ENCODE results near the gene TSPAN8.
"Not testable (repeated sequence)": the region's sequence is repeated elsewhere in the genome, so short reads cannot be mapped to it uniquely, and the experiment has no call there.

The TSPAN8 gene

GRCh38 chr12:71135812-71136176 lies 22.0 kb downstream of the TSPAN8 start:
- ATAC-seq (replicated peaks; ENCODE audit: extremely low read depth, poor library complexity, severe bottlenecking) (no peak), DNase-seq (ENCODE audit: low spot score in 2 of 2) (no peak)
- peaks cover 7% of the 10 kb centered on the region for H3K9me3 Mint-ChIP-seq
- H3K4me1 Mint-ChIP-seq: no peaks in the 10 kb centered on the region
- H3K4me3 Mint-ChIP-seq: no peak overlapping the region
- no peaks in the 10 kb centered on the region for H3K27me3 Mint-ChIP-seq
- H3K27ac Mint-ChIP-seq (ENCODE audit: low read depth): no peak overlapping the region
- no peaks in the 10 kb centered on the region for H3K36me3 Mint-ChIP-seq (ENCODE audit: insufficient read depth)

- no peaks in the 10 kb centered on the region for H3K27me3 Mint-ChIP-seq
- H3K36me3 Mint-ChIP-seq (ENCODE audit: insufficient read depth): no peaks in the 10 kb centered on the region
- no peak overlapping the region for H3K27ac Mint-ChIP-seq (ENCODE audit: low read depth)
- no peak for ATAC-seq (replicated peaks; ENCODE audit: extremely low read depth, poor library complexity, severe bottlenecking)
- H3K4me1 Mint-ChIP-seq: no peaks in the 10 kb centered on the region
- no peak overlapping the region for H3K4me3 Mint-ChIP-seq
- DNase-seq (ENCODE audit: low spot score in 2 of 2): no peak
- H3K9me3 Mint-ChIP-seq: peaks cover 7% of the 10 kb centered on the region
Measured at GRCh38 chr12:71135077-71135811, 22.6 kb downstream of the TSPAN8 start.

GRCh38 chr12:71134405-71134804 lies 23.4 kb downstream of the TSPAN8 start:
- Mint-ChIP-seq H3K27me3 (no peaks in the 10 kb centered on the region), H3K4me3 (no peak overlapping the region), H3K9me3 (peaks cover 7% of the 10 kb centered on the region), H3K36me3 (ENCODE audit: insufficient read depth) (no peaks in the 10 kb centered on the region), H3K27ac (ENCODE audit: low read depth) (no peak overlapping the region), H3K4me1 (no peaks in the 10 kb centered on the region)
- no peak for ATAC-seq (replicated peaks; ENCODE audit: extremely low read depth, poor library complexity, severe bottlenecking)
- DNase-seq (ENCODE audit: low spot score in 2 of 2): no peak

- Mint-ChIP-seq H3K4me3 (no peak overlapping the region), H3K36me3 (ENCODE audit: insufficient read depth) (no peaks in the 10 kb centered on the region), H3K4me1 (no peaks in the 10 kb centered on the region), H3K27me3 (no peaks in the 10 kb centered on the region), H3K9me3 (peaks cover 4% of the 10 kb centered on the region), H3K27ac (ENCODE audit: low read depth) (no peak overlapping the region)
- DNase-seq (ENCODE audit: low spot score in 2 of 2): no peak
- ATAC-seq (replicated peaks; ENCODE audit: extremely low read depth, poor library complexity, severe bottlenecking): no peak
Measured at GRCh38 chr12:71130521-71131069, 27.2 kb downstream of the TSPAN8 start.

- no peaks in the 10 kb centered on the region for H3K36me3 Mint-ChIP-seq (ENCODE audit: insufficient read depth)
- H3K27ac Mint-ChIP-seq (ENCODE audit: low read depth): no peak overlapping the region
- DNase-seq (ENCODE audit: low spot score in 2 of 2): no peak
- no peak for ATAC-seq (replicated peaks; ENCODE audit: extremely low read depth, poor library complexity, severe bottlenecking)
- H3K4me1 Mint-ChIP-seq: no peaks in the 10 kb centered on the region
- no peaks in the 10 kb centered on the region for H3K9me3 Mint-ChIP-seq
- no peak overlapping the region for H3K4me3 Mint-ChIP-seq
- no peaks in the 10 kb centered on the region for H3K27me3 Mint-ChIP-seq
Measured at GRCh38 chr12:71129364-71129763, 28.4 kb downstream of the TSPAN8 start.

- Mint-ChIP-seq H3K9me3 (no peaks in the 10 kb centered on the region), H3K27ac (ENCODE audit: low read depth) (no peak overlapping the region), H3K4me3 (no peak overlapping the region)
Measured at GRCh38 chr12:71128191-71128788, 29.5 kb downstream of the TSPAN8 start.

GRCh38 chr12:71125949-71126348 lies 31.9 kb downstream of the TSPAN8 start:
- Mint-ChIP-seq H3K36me3 (ENCODE audit: insufficient read depth) (no peaks in the 10 kb centered on the region), H3K27me3 (no peaks in the 10 kb centered on the region), H3K4me3 (no peak overlapping the region), H3K4me1 (no peaks in the 10 kb centered on the region), H3K9me3 (no peaks in the 10 kb centered on the region), H3K27ac (ENCODE audit: low read depth) (no peak overlapping the region)
- ATAC-seq (replicated peaks; ENCODE audit: extremely low read depth, poor library complexity, severe bottlenecking) (no peak), DNase-seq (ENCODE audit: low spot score in 2 of 2) (no peak)

More at GRCh38 chr12:71128191-71128788, 29.5 kb downstream of the TSPAN8 start:
- no peaks in the 10 kb centered on the region for H3K36me3 Mint-ChIP-seq (ENCODE audit: insufficient read depth)
- DNase-seq (ENCODE audit: low spot score in 2 of 2) (no peak), ATAC-seq (replicated peaks; ENCODE audit: extremely low read depth, poor library complexity, severe bottlenecking) (no peak)
- H3K4me1 Mint-ChIP-seq: no peaks in the 10 kb centered on the region
- H3K27me3 Mint-ChIP-seq: no peaks in the 10 kb centered on the region

GRCh38 chr12:71125515-71125914 lies 32.3 kb downstream of the TSPAN8 start:
- ATAC-seq (replicated peaks; ENCODE audit: extremely low read depth, poor library complexity, severe bottlenecking): no peak
- Mint-ChIP-seq H3K9me3 (no peaks in the 10 kb centered on the region), H3K27ac (ENCODE audit: low read depth) (no peak overlapping the region), H3K4me3 (no peak overlapping the region), H3K36me3 (ENCODE audit: insufficient read depth) (no peaks in the 10 kb centered on the region), H3K4me1 (no peaks in the 10 kb centered on the region), H3K27me3 (no peaks in the 10 kb centered on the region)
- no peak for DNase-seq (ENCODE audit: low spot score in 2 of 2)

- Mint-ChIP-seq H3K27ac (ENCODE audit: low read depth) (no peak overlapping the region), H3K9me3 (no peaks in the 10 kb centered on the region), H3K36me3 (ENCODE audit: insufficient read depth) (no peaks in the 10 kb centered on the region), H3K4me1 (no peaks in the 10 kb centered on the region), H3K27me3 (no peaks in the 10 kb centered on the region), H3K4me3 (no peak overlapping the region)
- no peak for DNase-seq (ENCODE audit: low spot score in 2 of 2)
- ATAC-seq (replicated peaks; ENCODE audit: extremely low read depth, poor library complexity, severe bottlenecking): no peak
Measured at GRCh38 chr12:71124835-71125460, 32.9 kb downstream of the TSPAN8 start.

GRCh38 chr12:71113148-71113547 lies 44.7 kb downstream of the TSPAN8 start:
- peaks cover 19% of the 10 kb centered on the region for H3K9me3 Mint-ChIP-seq
- not testable (repeated sequence) for H3K36me3 Mint-ChIP-seq (ENCODE audit: insufficient read depth); H3K27ac Mint-ChIP-seq (ENCODE audit: low read depth); DNase-seq (ENCODE audit: low spot score in 2 of 2); H3K4me3 Mint-ChIP-seq; H3K27me3 Mint-ChIP-seq; H3K4me1 Mint-ChIP-seq; ATAC-seq (replicated peaks; ENCODE audit: extremely low read depth, poor library complexity, severe bottlenecking)

GRCh38 chr12:71109834-71110233 lies 48.0 kb downstream of the TSPAN8 start:
- no peak for ATAC-seq (replicated peaks; ENCODE audit: extremely low read depth, poor library complexity, severe bottlenecking)
- Mint-ChIP-seq H3K9me3 (peaks cover 30% of the 10 kb centered on the region), H3K27ac (ENCODE audit: low read depth) (no peak overlapping the region)

GRCh38 chr12:71108355-71108754 lies 49.4 kb downstream of the TSPAN8 start:
- no peak for DNase-seq (ENCODE audit: low spot score in 2 of 2)
- no peak for ATAC-seq (replicated peaks; ENCODE audit: extremely low read depth, poor library complexity, severe bottlenecking)
- H3K27me3 Mint-ChIP-seq: no peaks in the 10 kb centered on the region
- H3K9me3 Mint-ChIP-seq: peaks cover 26% of the 10 kb centered on the region
- no peak overlapping the region for H3K4me3 Mint-ChIP-seq
- H3K4me1 Mint-ChIP-seq: no peaks in the 10 kb centered on the region
- H3K36me3 Mint-ChIP-seq (ENCODE audit: insufficient read depth): no peaks in the 10 kb centered on the region
- H3K27ac Mint-ChIP-seq (ENCODE audit: low read depth): no peak overlapping the region

More at GRCh38 chr12:71109834-71110233, 48.0 kb downstream of the TSPAN8 start:
- no peak for DNase-seq (ENCODE audit: low spot score in 2 of 2)
- no peaks in the 10 kb centered on the region for H3K36me3 Mint-ChIP-seq (ENCODE audit: insufficient read depth)
- no peaks in the 10 kb centered on the region for H3K4me1 Mint-ChIP-seq
- no peak overlapping the region for H3K4me3 Mint-ChIP-seq
- no peaks in the 10 kb centered on the region for H3K27me3 Mint-ChIP-seq

- no peak overlapping the region for H3K27ac Mint-ChIP-seq (ENCODE audit: low read depth)
- no peaks in the 10 kb centered on the region for H3K36me3 Mint-ChIP-seq (ENCODE audit: insufficient read depth)
- H3K4me3 Mint-ChIP-seq: no peak overlapping the region
- ATAC-seq (replicated peaks; ENCODE audit: extremely low read depth, poor library complexity, severe bottlenecking) (no peak), DNase-seq (ENCODE audit: low spot score in 2 of 2) (no peak)
- H3K27me3 Mint-ChIP-seq: no peaks in the 10 kb centered on the region
- H3K4me1 Mint-ChIP-seq: no peaks in the 10 kb centered on the region
- H3K9me3 Mint-ChIP-seq: peaks cover 21% of the 10 kb centered on the region
Measured at GRCh38 chr12:71107936-71108335, 49.9 kb downstream of the TSPAN8 start.
